ENCODE measurements around the gene THEM5.

Gene THEM5

GRCh38 chr1:151816548-151817352, 36.8 kb downstream of the THEM5 start:
- DNase-seq = no peak

DNA sequence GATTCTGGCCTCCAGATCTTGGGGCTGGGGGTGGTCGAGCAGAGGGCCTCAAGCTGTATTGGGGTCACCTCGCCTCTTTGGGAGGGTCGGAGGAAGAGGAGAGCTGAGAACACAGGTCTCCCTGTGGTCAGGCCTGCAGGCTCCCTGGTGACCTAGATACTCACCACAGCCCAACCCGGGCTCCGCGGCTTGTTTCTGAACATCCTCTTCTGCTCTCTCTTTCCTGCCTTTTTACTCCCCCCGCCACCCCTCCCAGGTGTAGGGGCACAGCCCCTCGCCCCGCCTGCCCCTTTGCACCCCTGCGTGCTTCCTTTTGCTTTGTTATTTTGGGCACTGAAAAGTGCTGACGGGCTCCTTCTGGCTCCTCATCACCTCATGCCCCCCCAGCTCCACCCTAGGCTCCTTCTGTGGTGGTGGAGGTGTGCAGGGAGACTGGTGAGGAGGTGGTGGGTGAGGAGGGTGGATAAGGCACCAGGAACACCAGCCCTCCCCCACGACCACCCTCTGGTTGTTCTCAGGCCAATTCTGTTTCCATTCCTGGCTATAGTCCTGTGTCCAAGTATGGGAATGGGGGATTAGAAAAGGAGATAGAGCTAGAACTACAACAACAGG, 37.7 kb downstream of the THEM5 start:
- DNase-seq = no peak

- no peak for DNase-seq
These were observed 38.5 kb downstream of the THEM5 start for GRCh38 chr1:151814971-151815545.

DNA sequence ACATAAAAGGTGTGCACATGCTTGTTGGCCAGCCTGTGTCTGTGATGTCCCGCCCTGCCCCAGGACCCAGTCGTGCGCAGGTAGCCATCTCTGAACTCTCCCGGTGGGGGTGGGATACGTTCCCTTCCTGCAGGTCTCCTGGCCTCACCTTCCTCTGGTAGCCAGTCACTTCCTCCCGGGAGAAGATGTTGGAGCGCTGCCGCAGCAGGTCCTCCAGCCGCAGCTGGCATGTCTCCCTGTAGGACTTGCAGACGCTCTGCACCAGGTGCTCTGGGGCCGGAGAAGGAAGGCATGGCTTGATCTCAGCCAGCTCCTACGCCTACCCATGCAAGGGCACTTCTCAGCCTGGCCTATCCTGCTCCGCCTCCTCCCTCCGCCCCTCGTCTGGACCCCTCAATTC, 39.1 kb downstream of the THEM5 start:
- no peak for DNase-seq

GRCh38 chr1:151813271-151813977, 40.1 kb downstream of the THEM5 start:
- no peak for DNase-seq

DNA sequence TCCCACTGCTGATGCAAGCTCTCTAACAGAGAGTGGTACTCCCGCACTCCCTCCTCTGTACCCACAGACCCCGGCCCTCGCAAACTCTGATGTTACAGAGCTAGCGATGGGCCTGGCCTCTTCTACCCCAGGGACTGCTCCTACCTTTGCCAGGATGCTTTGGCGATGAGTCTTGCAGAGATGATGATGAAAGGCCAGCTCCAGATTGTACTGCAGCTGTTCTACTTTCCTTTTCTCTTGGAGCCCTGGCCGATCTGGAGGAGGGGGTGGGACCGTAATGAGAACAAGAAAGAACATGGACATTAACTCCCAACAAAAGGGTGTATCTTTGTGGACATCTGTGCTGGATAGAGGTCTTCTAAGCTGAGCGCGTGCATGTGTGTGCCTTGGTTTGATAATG, 42.3 kb downstream of the THEM5 start:
- no peak for DNase-seq

DNA sequence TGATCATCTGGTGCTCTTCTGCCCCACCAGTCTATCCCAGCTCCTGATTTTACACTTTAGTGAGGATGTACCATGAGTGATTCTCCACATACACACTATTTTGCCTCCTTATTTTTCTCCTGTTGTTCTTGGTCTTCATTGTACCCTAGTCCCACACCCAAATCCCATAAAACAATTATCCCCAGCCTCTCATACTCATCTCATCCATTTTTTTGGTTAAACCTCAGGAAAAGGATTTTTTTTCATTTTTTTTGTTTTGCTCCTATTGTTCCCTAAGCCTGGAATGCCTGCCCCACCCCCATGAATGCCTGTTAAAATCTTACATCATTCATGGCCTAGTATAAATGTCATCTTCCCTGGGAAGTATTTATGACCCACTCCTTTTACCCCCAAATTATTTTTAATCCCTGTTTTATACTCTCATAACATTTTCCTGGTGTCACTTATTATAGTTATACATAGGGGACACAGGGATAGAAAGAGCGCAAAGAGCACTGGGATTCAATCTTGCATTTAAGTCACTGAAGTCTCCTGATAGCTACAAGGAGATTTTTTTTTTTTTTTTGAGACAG, 43.4 kb downstream of the THEM5 start:
- DNase-seq = no peak

DNA sequence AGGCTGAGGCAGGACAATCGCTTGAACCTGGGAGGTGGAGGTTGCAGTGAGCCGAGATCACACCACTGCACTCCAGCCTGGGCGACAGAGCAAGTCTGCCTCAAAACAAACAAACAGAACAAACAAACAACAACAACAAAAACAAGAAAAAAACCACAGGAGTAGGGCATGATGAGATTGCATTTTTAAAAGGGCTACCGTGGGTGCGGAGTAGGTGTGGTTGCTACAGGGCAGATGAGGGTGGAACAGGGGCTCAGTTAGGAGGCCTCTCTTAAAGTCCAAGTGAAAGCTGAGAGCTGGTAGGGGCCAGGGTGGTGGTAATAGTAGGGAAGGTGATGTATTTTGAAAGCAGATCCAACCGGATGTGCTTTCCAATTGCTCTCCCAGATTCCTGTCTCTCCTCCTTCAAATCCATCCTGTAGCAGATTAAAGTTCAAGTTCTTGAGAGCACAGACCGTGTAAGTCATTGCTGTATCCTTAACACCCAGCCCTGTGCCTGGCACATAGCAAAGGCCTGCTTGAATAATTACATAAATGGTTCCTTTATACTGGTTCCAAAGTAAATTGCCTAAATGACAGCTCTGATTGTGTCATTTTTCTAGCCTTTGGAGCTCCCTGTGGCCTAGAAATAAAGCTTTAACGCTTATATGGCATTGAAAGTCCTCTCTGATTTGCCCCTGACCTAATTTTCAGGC, 44.1 kb downstream of the THEM5 start:
- no peak for DNase-seq

GRCh38 chr1:151807766-151808165, 45.7 kb downstream of the THEM5 start:
- no peak for DNase-seq

GRCh38 chr1:151807131-151807530, 46.4 kb downstream of the THEM5 start:
- no peak for DNase-seq

GRCh38 chr1:151806170-151806569, 47.3 kb downstream of the THEM5 start:
- no peak for DNase-seq

DNA sequence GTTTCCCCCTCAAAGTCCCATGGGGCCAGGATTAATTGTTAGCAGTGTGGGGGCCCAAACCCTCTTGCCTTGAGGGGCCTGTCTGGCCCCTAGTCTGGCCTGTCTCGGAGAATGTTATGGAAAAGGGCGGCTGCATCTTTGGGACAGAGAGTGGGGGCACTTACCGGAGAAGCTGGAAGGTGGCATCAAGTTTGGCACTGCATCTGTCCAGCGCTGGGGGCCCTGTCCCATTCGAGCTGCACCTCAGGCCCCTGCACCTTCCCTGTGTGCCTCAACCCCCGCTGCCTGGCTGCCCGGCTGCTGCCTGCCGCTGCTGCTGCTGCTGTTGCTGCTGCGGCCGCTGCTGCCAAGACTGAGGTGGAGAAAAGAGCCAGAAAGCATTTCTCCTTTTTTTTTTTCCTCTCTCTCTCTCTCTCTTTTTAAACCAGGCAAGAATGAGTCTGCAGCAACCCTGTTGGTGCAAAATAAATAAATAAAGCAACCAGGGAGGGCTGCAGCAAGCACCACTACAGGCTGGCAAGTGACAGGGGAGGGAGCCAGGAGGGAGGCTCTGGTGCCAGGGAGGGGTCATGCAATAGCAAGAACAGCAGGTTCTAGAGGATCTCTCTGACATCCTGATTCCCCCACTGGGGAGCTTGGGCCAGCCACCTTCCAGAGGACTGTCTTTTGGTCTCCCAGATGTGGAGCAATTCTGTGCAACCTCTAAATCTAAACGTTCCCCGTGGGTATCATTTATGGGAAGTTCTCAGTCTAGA, 48.3 kb downstream of the THEM5 start, which contains the start of gene LINGO4:
LINGO4 (minus strand) TSS at position 354 of the 755 bp plus-strand sequence. CDS start 2,715 bp downstream, outside the sequence.
- no peak for DNase-seq

DNA sequence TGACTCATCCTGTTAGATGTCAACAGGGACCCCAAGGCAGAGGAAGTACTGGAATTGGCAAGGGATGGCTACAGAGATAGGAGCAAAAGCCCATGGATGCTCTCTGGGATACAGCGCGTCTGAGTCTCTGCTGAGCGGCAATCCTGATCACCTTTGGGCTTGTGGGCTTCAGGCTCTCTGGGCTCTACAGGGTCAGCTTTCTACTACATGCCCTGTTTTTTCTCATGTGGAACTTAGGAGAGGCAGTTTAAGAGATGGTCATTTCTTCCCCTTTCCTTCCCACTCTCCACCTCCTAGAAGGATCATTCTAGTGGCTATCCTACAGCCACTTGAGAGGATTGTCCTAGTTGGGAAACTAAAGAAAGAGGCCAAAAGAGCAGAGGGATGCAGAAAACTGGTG, 49.6 kb downstream of the THEM5 start:
- DNase-seq = no peak

DNA sequence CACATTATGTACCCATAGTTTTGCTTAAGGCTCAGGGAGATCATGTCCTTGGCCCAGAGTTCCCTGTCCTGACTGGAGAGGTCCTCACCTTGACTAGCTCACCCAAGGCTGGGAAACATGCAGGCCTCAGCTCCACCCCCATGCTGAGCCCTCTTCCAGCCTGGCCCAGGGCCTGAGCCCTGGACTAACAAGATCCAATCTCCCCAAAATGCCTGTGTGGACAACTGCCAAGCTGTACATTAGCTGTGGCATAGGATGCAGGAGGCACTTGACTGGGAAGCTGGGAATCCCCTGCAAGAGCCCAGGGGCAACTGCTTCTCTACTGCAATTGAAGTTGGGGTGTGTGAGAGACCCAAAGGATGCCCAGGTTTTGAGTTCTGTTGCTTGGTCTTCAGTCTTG, 50.3 kb downstream of the THEM5 start:
- no peak for DNase-seq

DNA sequence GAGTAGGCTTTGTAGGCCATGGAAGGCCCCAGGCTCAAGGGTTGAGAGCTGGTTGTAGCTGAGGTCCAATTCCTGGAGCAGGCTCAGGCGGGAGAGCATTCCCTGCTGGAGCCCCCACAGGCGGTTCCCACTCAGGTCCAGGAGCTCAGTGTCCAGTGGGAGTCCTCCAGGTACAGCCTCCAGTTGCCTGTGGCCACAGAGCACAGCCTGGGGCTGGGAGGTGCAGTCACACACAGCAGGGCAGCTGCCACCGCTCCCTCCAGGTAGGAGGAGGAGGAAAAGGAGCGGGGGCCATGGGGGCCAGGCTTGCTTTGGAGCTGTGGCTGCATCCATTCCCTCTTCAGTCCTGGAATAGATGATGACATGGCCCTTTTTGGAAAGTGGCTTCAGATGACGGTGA, 51.1 kb downstream of the THEM5 start:
- DNase-seq = no peak

- DNase-seq = no peak
These were observed 51.7 kb downstream of the THEM5 start for GRCh38 chr1:151801846-151802245.

GRCh38 chr1:151801310-151801820, 52.1 kb downstream of the THEM5 start:
- DNase-seq = no peak

- no peak for DNase-seq
These were observed 52.7 kb downstream of the THEM5 start for GRCh38 chr1:151800830-151801229.

GRCh38 chr1:151799179-151800022, 54.1 kb downstream of the THEM5 start:
- DNase-seq = no peak

DNA sequence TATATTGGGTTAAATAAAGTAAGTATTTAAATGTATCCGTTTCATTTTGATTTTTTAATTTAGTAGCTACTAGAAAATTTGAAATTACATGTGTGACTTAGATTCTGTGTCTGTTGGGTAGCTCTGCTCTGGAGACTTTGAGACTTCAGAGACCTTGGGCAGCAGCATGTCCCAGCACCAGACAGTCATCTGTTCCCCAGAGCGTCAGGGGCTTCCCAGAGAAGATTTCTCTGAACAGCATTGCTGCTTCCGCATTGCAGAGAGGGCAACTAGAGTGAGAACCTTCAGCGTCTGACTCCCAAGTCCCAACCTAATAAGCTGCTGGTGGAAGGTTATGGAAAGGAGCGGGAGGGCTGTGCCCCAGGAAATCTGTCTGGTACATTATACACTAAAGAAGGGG, 54.9 kb downstream of the THEM5 start:
- DNase-seq = no peak

All from NCI-H510A (cell line).